IPS-18a (cell line): ENCODE measurements around the gene PNPLA5.
"Not testable (repeated sequence)": the region's sequence is repeated elsewhere in the genome, so short reads cannot be mapped to it uniquely, and the experiment has no call there.

Experiments
- H3K27ac ChIP-seq: one replicate; pipeline ENCODE4 v1.5.1; 2013; ENCODE audit warnings: low read length
- H3K27me3 ChIP-seq: one replicate; pipeline ENCODE4 v1.6.1; 2013; ENCODE audit warnings: mild to moderate bottlenecking, low read length; ENCODE audit not compliant: control insufficient read depth, insufficient read depth
- H3K36me3 ChIP-seq: one replicate; pipeline ENCODE4 v1.6.1; 2013; ENCODE audit warnings: low read depth, low read length; ENCODE audit not compliant: control insufficient read depth
- H3K4me1 ChIP-seq: one replicate; pipeline ENCODE4 v1.6.1; 2013; ENCODE audit warnings: low read depth, low read length; ENCODE audit not compliant: control insufficient read depth
- H3K4me3 ChIP-seq: one replicate; pipeline ENCODE4 v1.5.1; 2013; ENCODE audit warnings: low read length
- H3K9ac ChIP-seq: one replicate; pipeline ENCODE4 v1.6.1; 2013; ENCODE audit warnings: mild to moderate bottlenecking, low read length, moderate library complexity
- H3K9me3 ChIP-seq: one replicate; pipeline ENCODE4 v1.6.1; 2013; ENCODE audit warnings: low read depth, low read length; ENCODE audit not compliant: control insufficient read depth

The PNPLA5 gene

GRCh38 chr22:43921370-43921769 lies 29.6 kb upstream of the PNPLA5 start:
- no peak overlapping the region for H3K27ac ChIP-seq
- H3K4me1 ChIP-seq = peaks cover 27% of the 10 kb centered on the region
- H3K36me3 ChIP-seq = no peaks in the 10 kb centered on the region
- no peaks in the 10 kb centered on the region for H3K9me3 ChIP-seq
- H3K4me3 ChIP-seq = no peak overlapping the region
- no peaks in the 10 kb centered on the region for H3K27me3 ChIP-seq
- no peak overlapping the region for H3K9ac ChIP-seq

GRCh38 chr22:43919106-43919973 lies 27.5 kb upstream of the PNPLA5 start:
- H3K27me3 ChIP-seq = no peaks in the 10 kb centered on the region
- H3K4me1 ChIP-seq = peaks cover 11% of the 10 kb centered on the region
- no peak overlapping the region for H3K27ac ChIP-seq
- no peaks in the 10 kb centered on the region for H3K9me3 ChIP-seq
- H3K9ac ChIP-seq = no peak overlapping the region
- no peak overlapping the region for H3K4me3 ChIP-seq
- H3K36me3 ChIP-seq = no peaks in the 10 kb centered on the region

- Histone ChIP-seq H3K9ac (no peak overlapping the region), H3K27ac (no peak overlapping the region), H3K36me3 (no peaks in the 10 kb centered on the region), H3K27me3 (no peaks in the 10 kb centered on the region), H3K4me3 (no peak overlapping the region), H3K9me3 (no peaks in the 10 kb centered on the region), H3K4me1 (peaks cover 4% of the 10 kb centered on the region)
These were observed 25.7 kb upstream of the PNPLA5 start for GRCh38 chr22:43917521-43917920.

GRCh38 chr22:43911351-43911750 lies 19.5 kb upstream of the PNPLA5 start:
- no peaks in the 10 kb centered on the region for H3K4me1 ChIP-seq
- H3K27ac ChIP-seq = no peak overlapping the region
- no peaks in the 10 kb centered on the region for H3K27me3 ChIP-seq
- H3K36me3 ChIP-seq = no peaks in the 10 kb centered on the region
- no peak overlapping the region for H3K4me3 ChIP-seq
- H3K9ac ChIP-seq = no peak overlapping the region
- H3K9me3 ChIP-seq = no peaks in the 10 kb centered on the region

GRCh38 chr22:43910178-43910695 lies 18.4 kb upstream of the PNPLA5 start:
- H3K27ac ChIP-seq = no peak overlapping the region
- no peak overlapping the region for H3K4me3 ChIP-seq
- no peak overlapping the region for H3K9ac ChIP-seq
- H3K36me3 ChIP-seq = no peaks in the 10 kb centered on the region
- H3K27me3 ChIP-seq = no peaks in the 10 kb centered on the region
- H3K9me3 ChIP-seq = no peaks in the 10 kb centered on the region
- H3K4me1 ChIP-seq = no peaks in the 10 kb centered on the region

GRCh38 chr22:43909708-43910107 lies 17.9 kb upstream of the PNPLA5 start:
- Histone ChIP-seq H3K4me1 (no peaks in the 10 kb centered on the region), H3K27me3 (no peaks in the 10 kb centered on the region), H3K36me3 (no peaks in the 10 kb centered on the region)

GRCh38 chr22:43905681-43906080 lies 13.9 kb upstream of the PNPLA5 start:
- no peaks in the 10 kb centered on the region for H3K36me3 ChIP-seq
- no peak overlapping the region for H3K4me3 ChIP-seq
- H3K27me3 ChIP-seq = no peaks in the 10 kb centered on the region
- no peak overlapping the region for H3K27ac ChIP-seq
- no peaks in the 10 kb centered on the region for H3K4me1 ChIP-seq
- H3K9me3 ChIP-seq = no peaks in the 10 kb centered on the region
- no peak overlapping the region for H3K9ac ChIP-seq

More at GRCh38 chr22:43909708-43910107, 17.9 kb upstream of the PNPLA5 start:
- H3K4me3 ChIP-seq = no peak overlapping the region
- H3K9ac ChIP-seq = no peak overlapping the region
- no peaks in the 10 kb centered on the region for H3K9me3 ChIP-seq
- H3K27ac ChIP-seq = no peak overlapping the region

- H3K36me3 ChIP-seq, H3K9ac ChIP-seq, H3K27ac ChIP-seq, H3K27me3 ChIP-seq, H3K4me3 ChIP-seq, H3K9me3 ChIP-seq, H3K4me1 ChIP-seq: not testable (repeated sequence)
These were observed 12.6 kb upstream of the PNPLA5 start for GRCh38 chr22:43904412-43904811.

GRCh38 chr22:43903033-43903432 lies 11.2 kb upstream of the PNPLA5 start:
- not testable (repeated sequence) for H3K9ac ChIP-seq, H3K9me3 ChIP-seq, H3K4me1 ChIP-seq, H3K27me3 ChIP-seq, H3K36me3 ChIP-seq, H3K27ac ChIP-seq, H3K4me3 ChIP-seq

- Histone ChIP-seq H3K9me3 (no peaks in the 10 kb centered on the region), H3K4me3 (no peak overlapping the region), H3K4me1 (no peaks in the 10 kb centered on the region), H3K27me3 (no peaks in the 10 kb centered on the region), H3K9ac (no peak overlapping the region), H3K27ac (no peak overlapping the region), H3K36me3 (no peaks in the 10 kb centered on the region)
These were observed 10.3 kb upstream of the PNPLA5 start for GRCh38 chr22:43901976-43902643.

GRCh38 chr22:43900206-43900605 lies 8.4 kb upstream of the PNPLA5 start:
- H3K36me3 ChIP-seq = no peaks in the 10 kb centered on the region
- H3K27me3 ChIP-seq = no peaks in the 10 kb centered on the region
- no peak overlapping the region for H3K27ac ChIP-seq
- no peak overlapping the region for H3K4me3 ChIP-seq
- H3K4me1 ChIP-seq = no peaks in the 10 kb centered on the region
- H3K9me3 ChIP-seq = no peaks in the 10 kb centered on the region
- H3K9ac ChIP-seq = no peak overlapping the region
